WTC11 (cell line): ENCODE measurements around the gene HTR6. TPM values are rescaled to one million over a fixed set of nuclear protein-coding genes. Genes with fewer than 3 reads are reported as not detected.

Experiments
- ATAC-seq: fragments of 200-7000 bp; cut with Tn5 transposase; 2 replicates; pipeline ENCODE4 v1.10.0; 2021; ENCODE audit warnings: mild to moderate bottlenecking, moderate library complexity
- CTCF ChIA-PET: fragments of 300-600 bp; sonication (Branson Sonifier 250); formaldehyde crosslinking; loops from one replicate; lab custom pipeline; 2021; ENCODE audit warnings: antibody characterized with exemption; lab: Charles Lee
- POLR2A ChIA-PET: fragments of 350-600 bp; sonication (Branson Sonifier 250); formaldehyde crosslinking; loops from one replicate; lab custom pipeline; 2021; ENCODE audit warnings: antibody characterized with exemption; lab: Charles Lee
- DNase-seq: peaks from one replicate; pipeline ENCODE4 v3.0.0; 2021; ENCODE audit warnings: low spot score
- H3K27ac Mint-ChIP-seq: 2 replicates; pipeline ENCODE4 v1.8.0; 2021; ENCODE audit warnings: mixed read lengths
- H3K27me3 Mint-ChIP-seq: 2 replicates; pipeline ENCODE4 v1.8.0; 2021; ENCODE audit warnings: low read depth, mild to moderate bottlenecking, moderate library complexity, mixed read lengths
- H3K36me3 Mint-ChIP-seq: 2 replicates; pipeline ENCODE4 v1.8.0; 2021; ENCODE audit warnings: mixed read lengths
- H3K4me1 Mint-ChIP-seq: 2 replicates; pipeline ENCODE4 v1.8.0; 2022; ENCODE audit warnings: mixed read lengths
- H3K4me3 Mint-ChIP-seq: 2 replicates; pipeline ENCODE4 v1.8.0; 2021; ENCODE audit warnings: mild to moderate bottlenecking, moderate library complexity, mixed read lengths
- H3K9me3 Mint-ChIP-seq: 2 replicates; pipeline ENCODE4 v1.8.0; 2021; ENCODE audit warnings: mixed read lengths
- ARID4B ChIP-seq: sonication (generic); formaldehyde crosslinking; IDR thresholded peaks from 2 replicates; pipeline ENCODE4 v1.8.0; 2023; ENCODE audit warnings: missing genetic modification reagents, mild to moderate bottlenecking, borderline replicate concordance
- CBFB ChIP-seq: sonication (generic); formaldehyde crosslinking; IDR thresholded peaks from 2 replicates; pipeline ENCODE4 v1.8.1; 2022; ENCODE audit warnings: mild to moderate bottlenecking, low read depth, missing genetic modification reagents
- CREB1 ChIP-seq: sonication (generic); formaldehyde crosslinking; IDR thresholded peaks from 2 replicates; pipeline ENCODE4 v1.8.0; 2023; ENCODE audit warnings: mild to moderate bottlenecking, missing genetic modification reagents
- CTCF ChIP-seq: fragments of 200-600 bp; IDR thresholded peaks from 2 replicates; pipeline ENCODE4 v1.8.0; 2022; ENCODE audit warnings: antibody characterized with exemption
- ETV6 ChIP-seq: sonication (generic); formaldehyde crosslinking; IDR thresholded peaks from 2 replicates; pipeline ENCODE4 v1.8.1; 2022; ENCODE audit warnings: mild to moderate bottlenecking, missing genetic modification reagents
- GRHL2 ChIP-seq: fragments of 250-450 bp; sonication (Bioruptor Pico); IDR thresholded peaks from 2 replicates; pipeline ENCODE4 v1.8.0; 2022; ENCODE audit warnings: mild to moderate bottlenecking, moderate library complexity; ENCODE audit not compliant: insufficient replicate concordance, severe bottlenecking
- GTF2I ChIP-seq: fragments of 250-450 bp; sonication (Bioruptor Pico); conservative IDR thresholded peaks from 2 replicates; pipeline ENCODE4 v1.4.0; 2021; ENCODE audit warnings: mild to moderate bottlenecking
- HMGA2 ChIP-seq: fragments of 250-450 bp; sonication (Bioruptor Pico); IDR thresholded peaks from 2 replicates; pipeline ENCODE4 v1.4.0; 2021; ENCODE audit warnings: mild to moderate bottlenecking, moderate library complexity
- MAX ChIP-seq: sonication (generic); formaldehyde crosslinking; IDR thresholded peaks from 2 replicates; pipeline ENCODE4 v1.8.0; 2022; ENCODE audit warnings: mild to moderate bottlenecking, missing genetic modification reagents
- MYBL2 ChIP-seq: sonication (generic); formaldehyde crosslinking; IDR thresholded peaks from 2 replicates; pipeline ENCODE4 v1.8.1; 2023; ENCODE audit warnings: mild to moderate bottlenecking, moderate library complexity, missing genetic modification reagents
- SMAD3 ChIP-seq: sonication (generic); formaldehyde crosslinking; IDR thresholded peaks from 2 replicates; pipeline ENCODE4 v1.8.0; 2022; ENCODE audit warnings: missing genetic modification reagents, mild to moderate bottlenecking, borderline replicate concordance
- SOX15 ChIP-seq: fragments of 250-450 bp; sonication (Bioruptor Pico); IDR thresholded peaks from 2 replicates; pipeline ENCODE4 v1.9.0; 2021; ENCODE audit warnings: mild to moderate bottlenecking
- USF1 ChIP-seq: sonication (generic); formaldehyde crosslinking; IDR thresholded peaks from 2 replicates; pipeline ENCODE4 v1.8.0; 2022; ENCODE audit warnings: mild to moderate bottlenecking, missing genetic modification reagents
- ZNF671 ChIP-seq: fragments of 250-450 bp; sonication (Bioruptor Pico); IDR thresholded peaks from 2 replicates; pipeline ENCODE4 v1.8.0; 2021; ENCODE audit warnings: mild to moderate bottlenecking
- total RNA-seq: library from RNA; stranded (reverse); gene quantifications from 3 replicates; pipeline ENCODE4 v1.2.3, GENCODE V29; 2021
- TF ChIP-seq, protein P1 (sequence below): sonication (generic); formaldehyde crosslinking; IDR thresholded peaks from 2 replicates; pipeline ENCODE4 v1.8.1; 2022; ENCODE audit warnings: low read depth, missing genetic modification reagents, borderline replicate concordance
- TF ChIP-seq, protein P2 (sequence below): sonication (generic); formaldehyde crosslinking; IDR thresholded peaks from 2 replicates; pipeline ENCODE4 v1.8.0; 2022; ENCODE audit warnings: mild to moderate bottlenecking, missing genetic modification reagents
- TF ChIP-seq, protein P3 (sequence below): sonication (generic); formaldehyde crosslinking; IDR thresholded peaks from 2 replicates; pipeline ENCODE4 v1.8.1; 2023; ENCODE audit warnings: mild to moderate bottlenecking, missing genetic modification reagents, moderate library complexity
- TF ChIP-seq, protein P4 (sequence below): fragments of 250-450 bp; sonication (Bioruptor Pico); conservative IDR thresholded peaks from 2 replicates; pipeline ENCODE4 v1.9.0; 2021; ENCODE audit warnings: mild to moderate bottlenecking

The HTR6 gene
- total RNA-seq, 1 experiment from 2014 or later: 0.90 TPM

- TF ChIP-seq, protein P1, sequence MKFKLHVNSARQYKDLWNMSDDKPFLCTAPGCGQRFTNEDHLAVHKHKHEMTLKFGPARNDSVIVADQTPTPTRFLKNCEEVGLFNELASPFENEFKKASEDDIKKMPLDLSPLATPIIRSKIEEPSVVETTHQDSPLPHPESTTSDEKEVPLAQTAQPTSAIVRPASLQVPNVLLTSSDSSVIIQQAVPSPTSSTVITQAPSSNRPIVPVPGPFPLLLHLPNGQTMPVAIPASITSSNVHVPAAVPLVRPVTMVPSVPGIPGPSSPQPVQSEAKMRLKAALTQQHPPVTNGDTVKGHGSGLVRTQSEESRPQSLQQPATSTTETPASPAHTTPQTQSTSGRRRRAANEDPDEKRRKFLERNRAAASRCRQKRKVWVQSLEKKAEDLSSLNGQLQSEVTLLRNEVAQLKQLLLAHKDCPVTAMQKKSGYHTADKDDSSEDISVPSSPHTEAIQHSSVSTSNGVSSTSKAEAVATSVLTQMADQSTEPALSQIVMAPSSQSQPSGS: no peak
- no peak for TF ChIP-seq GTF2I (CRISPR knock-in tag)
- no peak for TF ChIP-seq CBFB (CRISPR knock-in tag)
- no peak for TF ChIP-seq GRHL2 (CRISPR knock-in tag)
Observed at GRCh38 chr1:19717467-19717866, 52.8 kb downstream of the HTR6 start (continued).

DNA sequence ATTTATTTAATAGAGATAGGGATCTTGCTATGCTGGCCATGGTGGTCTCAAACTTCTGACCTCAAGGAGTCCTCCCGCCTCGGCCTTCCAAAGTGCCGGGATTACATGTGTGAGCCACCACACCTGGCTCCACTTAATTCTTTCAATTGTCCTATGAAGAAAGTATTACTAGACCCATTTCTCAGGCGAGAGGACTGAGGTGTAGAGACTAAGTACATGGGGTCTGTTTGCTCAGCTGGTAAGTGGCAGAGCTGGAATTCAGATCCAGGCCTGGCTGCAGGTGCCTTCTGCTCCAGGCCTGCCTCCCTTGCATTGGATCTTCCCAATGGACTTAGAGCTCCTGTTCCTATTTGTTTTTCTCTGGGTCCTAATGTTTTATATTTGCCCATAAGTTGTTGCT is 55.5 kb downstream of the HTR6 start:
- Mint-ChIP-seq H3K4me1 (peaks cover 24% of the 10 kb centered on the region), H3K27me3 (no peaks in the 10 kb centered on the region), H3K36me3 (no peaks in the 10 kb centered on the region), H3K27ac (no peak overlapping the region), H3K4me3 (no peak overlapping the region), H3K9me3 (no peaks in the 10 kb centered on the region)
- POLR2A ChIA-PET: no interaction called here
- DNase-seq (no peak), ATAC-seq (no peak)
- TF ChIP-seq CREB1 (CRISPR knock-in tag): no peak
- no peak for TF ChIP-seq HMGA2
- TF ChIP-seq, protein P2, sequence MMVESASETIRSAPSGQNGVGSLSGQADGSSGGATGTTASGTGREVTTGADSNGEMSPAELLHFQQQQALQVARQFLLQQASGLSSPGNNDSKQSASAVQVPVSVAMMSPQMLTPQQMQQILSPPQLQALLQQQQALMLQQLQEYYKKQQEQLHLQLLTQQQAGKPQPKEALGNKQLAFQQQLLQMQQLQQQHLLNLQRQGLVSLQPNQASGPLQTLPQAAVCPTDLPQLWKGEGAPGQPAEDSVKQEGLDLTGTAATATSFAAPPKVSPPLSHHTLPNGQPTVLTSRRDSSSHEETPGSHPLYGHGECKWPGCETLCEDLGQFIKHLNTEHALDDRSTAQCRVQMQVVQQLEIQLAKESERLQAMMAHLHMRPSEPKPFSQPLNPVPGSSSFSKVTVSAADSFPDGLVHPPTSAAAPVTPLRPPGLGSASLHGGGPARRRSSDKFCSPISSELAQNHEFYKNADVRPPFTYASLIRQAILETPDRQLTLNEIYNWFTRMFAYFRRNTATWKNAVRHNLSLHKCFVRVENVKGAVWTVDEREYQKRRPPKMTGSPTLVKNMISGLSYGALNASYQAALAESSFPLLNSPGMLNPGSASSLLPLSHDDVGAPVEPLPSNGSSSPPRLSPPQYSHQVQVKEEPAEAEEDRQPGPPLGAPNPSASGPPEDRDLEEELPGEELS (CRISPR knock-in tag): no peak
- TF ChIP-seq ETV6 (CRISPR knock-in tag): no peak
- no peak for TF ChIP-seq CTCF
- TF ChIP-seq SMAD3 (CRISPR knock-in tag): no peak
- TF ChIP-seq, protein P3, sequence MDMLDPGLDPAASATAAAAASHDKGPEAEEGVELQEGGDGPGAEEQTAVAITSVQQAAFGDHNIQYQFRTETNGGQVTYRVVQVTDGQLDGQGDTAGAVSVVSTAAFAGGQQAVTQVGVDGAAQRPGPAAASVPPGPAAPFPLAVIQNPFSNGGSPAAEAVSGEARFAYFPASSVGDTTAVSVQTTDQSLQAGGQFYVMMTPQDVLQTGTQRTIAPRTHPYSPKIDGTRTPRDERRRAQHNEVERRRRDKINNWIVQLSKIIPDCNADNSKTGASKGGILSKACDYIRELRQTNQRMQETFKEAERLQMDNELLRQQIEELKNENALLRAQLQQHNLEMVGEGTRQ (CRISPR knock-in tag): no peak
- TF ChIP-seq USF1 (CRISPR knock-in tag): no peak
- no peak for TF ChIP-seq ZNF671
- no peak for TF ChIP-seq SOX15 (CRISPR knock-in tag)
- TF ChIP-seq ARID4B (CRISPR knock-in tag): no peak
- TF ChIP-seq, protein P4, sequence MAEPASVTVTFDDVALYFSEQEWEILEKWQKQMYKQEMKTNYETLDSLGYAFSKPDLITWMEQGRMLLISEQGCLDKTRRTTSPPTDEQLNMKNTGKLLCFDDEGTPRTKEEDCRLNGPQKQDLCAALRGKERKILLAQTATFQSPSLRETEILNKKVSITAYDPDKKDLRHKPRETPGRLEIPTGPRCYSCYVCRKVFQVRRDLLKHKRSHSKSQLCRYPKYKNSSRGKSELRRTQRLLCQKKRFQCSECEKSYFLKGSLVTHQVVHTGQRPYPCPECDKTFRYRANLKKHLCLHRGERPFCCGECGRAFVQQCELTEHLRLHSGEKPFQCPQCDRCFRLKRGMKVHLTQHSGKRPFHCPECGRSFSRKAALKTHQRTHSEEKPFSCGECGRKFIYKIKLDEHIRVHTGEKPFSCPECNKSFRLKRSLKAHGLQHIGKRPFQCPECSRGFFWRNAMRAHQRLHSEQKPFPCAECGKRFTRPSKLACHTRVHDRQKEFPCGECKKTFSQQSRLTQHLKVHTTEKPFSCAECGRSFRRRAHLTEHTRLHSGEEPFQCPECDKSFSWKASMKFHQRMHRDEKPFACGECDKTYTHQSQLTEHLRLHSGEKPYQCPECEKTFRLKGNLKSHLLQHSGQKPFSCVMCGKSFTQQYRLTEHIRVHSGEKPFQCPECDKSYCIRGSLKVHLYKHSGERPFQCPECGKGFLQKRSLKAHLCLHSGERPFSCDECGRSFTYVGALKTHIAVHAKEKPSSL (CRISPR knock-in tag): no peak
- no peak for TF ChIP-seq MAX (CRISPR knock-in tag)
- no peak for TF ChIP-seq MYBL2 (CRISPR knock-in tag)
- CTCF ChIA-PET: interaction anchor here (2.7 kb wide), 1 partner anchor 16 kb away, joined by 10 read pairs; no protein-coding TSS in a partner anchor
